Measurements from ENCODE around the gene CACNA1F.
A peak's percentile ranks its signal among the peaks of the same experiment; 100 is the strongest.

The CACNA1F gene

DNA sequence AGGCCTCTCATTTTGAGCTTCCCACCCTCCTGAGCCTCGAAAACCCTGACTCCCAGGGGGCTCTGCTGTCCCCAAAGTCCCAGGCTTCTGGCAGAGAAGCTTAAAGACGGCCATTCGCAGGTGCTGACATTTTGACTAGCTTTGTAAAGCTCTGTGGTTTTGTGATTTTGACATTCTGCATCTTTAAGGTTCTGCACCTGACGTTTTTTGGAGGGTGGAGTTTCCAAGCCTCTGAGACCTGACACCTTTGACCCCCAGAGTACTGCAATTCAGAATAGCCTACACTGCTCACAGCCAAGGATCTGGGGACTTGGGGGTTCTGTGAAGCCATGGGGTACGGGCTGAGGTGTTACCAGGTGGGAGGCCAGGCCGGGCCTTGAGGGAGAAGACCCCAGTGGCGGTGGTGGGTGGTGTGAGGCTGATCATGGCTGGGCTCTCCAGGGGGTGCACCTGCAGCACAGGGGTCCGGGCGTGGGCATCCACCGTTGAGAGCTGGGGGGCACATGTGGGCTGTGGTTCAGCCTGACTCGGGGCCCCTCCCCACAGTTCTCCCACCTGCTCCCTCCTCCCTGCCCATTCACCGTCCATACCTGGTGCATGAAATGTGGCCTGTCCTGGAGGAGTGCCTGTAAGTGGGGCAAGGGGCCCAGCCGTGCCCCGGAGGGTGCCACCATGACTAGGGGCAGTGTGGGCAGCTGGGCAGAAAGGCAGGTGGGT lies 24.1 kb upstream of the CACNA1F start:
- DNase-seq, result no peak

GRCh38 chrX:49256268-49256995 lies 23.3 kb upstream of the CACNA1F start:
- DNase-seq, result no peak

- DNase-seq, result no peak
These were observed 21.5 kb upstream of the CACNA1F start for GRCh38 chrX:49254639-49255038.

GRCh38 chrX:49251325-49251724 lies 18.2 kb upstream of the CACNA1F start:
- no peak for DNase-seq

DNA sequence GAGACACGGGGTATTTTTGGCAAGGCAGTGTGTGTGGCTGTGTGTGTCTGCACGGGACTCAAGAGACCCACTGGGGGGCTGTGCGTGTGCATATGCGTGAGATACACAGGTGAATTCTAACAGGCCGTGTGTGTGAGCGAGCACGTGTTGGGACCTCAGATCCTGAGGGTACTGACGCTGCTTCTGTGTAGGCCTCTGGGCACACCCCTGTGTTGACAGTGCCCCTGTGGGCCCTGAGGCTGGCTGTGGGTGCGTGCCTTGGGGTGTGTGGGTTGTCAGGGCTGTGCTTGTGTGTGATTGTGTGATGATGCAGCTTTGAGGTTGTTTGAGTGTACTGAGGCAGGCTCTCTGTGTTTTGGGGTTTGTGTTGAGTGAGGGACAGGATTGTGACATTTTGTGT lies 17.4 kb upstream of the CACNA1F start:
- DNase-seq, result no peak

DNA sequence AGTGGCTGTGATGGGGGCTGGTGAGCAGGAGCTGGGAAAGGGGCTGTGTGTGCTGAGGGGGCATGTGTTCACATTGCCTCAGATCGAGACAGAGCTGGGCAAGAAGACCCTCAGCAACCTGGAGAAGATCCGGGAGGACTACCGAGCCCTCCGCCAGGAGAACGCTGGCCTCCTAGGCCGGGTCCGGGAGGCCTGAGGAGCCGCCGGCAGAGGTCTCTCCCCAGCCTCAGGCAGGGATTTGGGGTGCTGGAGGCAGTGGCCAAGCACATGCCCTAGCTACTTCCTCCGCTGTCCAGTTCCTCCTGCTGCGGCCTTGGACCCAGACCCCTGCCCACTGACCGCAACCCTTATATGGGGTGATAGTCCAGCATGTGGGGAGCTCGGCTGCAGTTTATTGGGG lies 16.9 kb upstream of the CACNA1F start:
- DNase-seq, result no peak

- DNase-seq, result no peak
These were observed 16.5 kb upstream of the CACNA1F start for GRCh38 chrX:49249616-49250015.

DNA sequence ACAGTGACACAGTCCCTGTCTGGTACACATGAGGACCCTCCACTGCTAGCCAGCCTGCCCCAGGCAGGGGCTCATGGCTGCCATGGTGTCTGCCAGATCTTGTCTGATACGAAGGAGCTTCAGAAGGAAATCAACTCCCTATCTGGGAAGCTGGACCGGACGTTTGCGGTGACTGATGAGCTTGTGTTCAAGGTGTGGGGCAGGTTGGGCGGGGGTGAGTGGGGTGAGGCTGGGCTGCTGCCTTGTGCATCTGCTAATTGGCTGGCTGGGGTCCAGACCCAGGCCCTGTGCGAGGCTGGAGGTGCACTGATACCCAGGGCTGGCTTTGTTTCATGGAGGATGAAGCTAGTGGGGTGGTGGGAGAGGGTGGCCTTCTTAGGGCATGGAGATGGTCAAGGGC lies 15.9 kb upstream of the CACNA1F start:
- no peak for DNase-seq

- DNase-seq, result no peak
These were observed 15.0 kb upstream of the CACNA1F start for GRCh38 chrX:49247916-49248811.

- DNase-seq, result no peak
These were observed 14.2 kb upstream of the CACNA1F start for GRCh38 chrX:49247346-49247745.

DNA sequence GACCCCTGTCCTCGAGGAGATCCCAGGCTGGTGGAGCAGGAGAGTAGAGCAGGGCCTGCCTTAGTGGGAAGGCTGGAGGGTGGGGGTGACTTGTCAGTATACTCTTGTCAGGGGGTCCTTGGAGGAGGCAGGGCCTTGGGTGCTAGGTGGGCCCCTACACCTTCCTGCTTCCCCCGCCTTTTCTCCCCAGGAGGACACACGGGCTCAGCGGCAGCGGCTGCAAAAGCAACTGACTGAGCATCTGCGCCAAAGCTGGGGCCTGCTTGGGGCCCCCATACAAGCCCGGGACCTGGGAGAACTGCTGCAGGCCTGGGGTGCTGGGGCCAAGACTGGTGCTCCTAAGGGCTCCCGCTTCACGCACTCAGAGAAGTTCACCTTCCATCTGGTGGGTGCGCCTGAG lies 13.4 kb upstream of the CACNA1F start:
- no peak for DNase-seq

DNA sequence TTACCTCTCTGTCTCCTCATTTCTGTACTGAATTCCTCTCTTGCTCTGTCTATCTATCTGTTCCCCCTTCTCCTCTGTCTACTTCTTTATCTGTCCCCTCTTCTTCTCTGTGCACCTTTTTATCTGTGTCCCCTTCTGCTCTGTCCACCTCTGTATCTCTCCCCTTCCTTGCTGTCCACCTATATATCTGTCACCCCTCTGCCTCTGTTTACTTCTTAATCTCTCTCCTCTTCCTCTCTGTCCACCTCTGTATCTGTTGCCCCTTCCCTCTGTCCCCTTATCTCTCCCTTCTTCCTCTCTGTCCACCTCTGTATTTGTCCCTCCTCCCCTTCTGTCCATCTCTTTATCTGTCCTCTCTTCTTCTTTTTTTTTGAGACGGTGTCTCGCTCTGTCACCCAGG lies 11.1 kb upstream of the CACNA1F start:
- DNase-seq, result no peak

DNA sequence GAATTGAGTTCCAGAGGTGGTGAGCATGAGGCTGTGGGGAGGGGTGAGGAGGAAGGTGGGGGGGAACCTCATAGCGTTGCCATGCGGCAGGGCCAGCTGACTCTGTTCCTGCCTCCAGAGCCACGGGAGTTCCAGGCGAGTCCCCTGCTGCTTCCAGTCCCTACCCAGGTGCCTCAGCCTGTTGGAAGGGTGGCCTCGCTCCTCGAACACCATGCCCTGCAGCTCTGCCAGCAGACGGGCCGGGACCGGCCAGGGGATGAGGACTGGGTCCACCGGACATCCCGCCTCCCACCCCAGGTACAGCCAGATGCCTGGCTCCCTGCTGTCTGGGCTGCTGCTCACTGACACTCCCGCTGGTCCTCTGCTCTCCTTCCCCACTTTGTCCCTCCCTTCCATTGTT lies 10.0 kb upstream of the CACNA1F start:
- no peak for DNase-seq

DNA sequence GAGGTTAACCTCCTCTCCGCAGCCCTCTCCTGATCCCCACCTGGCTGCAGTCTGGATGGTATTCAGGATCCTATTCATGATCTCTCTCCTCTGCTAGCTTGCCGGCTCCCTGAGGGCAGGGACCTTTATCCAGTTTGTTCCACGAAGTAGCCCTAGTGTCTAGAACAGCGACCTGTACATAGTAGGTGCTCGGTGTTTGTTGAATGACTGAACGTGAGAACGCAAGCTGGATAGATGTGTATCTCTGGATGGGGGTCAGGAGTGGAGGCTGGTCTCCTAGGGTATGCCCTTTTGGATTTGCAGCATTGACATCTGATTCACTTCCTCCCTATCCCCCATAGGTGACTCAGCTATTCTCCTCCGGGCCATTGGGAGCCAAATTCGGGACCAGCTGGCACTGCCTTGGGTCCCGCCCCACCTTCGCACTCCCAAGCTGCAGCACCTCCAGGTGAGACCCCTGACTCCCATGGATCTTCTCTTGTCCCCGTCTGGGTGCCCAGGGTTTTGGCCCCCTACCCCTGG lies 9.5 kb upstream of the CACNA1F start:
- no peak for DNase-seq

DNA sequence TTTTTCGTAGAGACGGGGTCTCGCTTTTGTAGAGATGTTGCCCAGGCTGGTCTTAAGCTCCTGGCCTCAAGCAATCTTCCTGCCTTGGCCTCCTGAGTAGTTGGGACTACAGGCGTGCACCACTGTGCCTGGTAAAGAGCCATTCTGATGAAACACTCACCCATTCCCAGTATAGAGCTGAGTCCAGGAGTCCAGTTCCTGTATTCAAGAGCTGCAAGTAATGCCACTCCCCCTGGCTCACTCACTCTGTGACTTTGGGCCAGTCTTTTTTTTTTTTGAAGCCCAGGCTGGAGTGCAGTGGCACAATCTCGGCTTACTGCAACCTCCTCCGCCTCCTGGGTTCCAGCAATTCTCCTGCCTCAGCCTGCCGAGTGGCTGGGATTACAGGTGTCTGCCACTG lies 5.6 kb upstream of the CACNA1F start:
- DNase-seq, result no peak

DNA sequence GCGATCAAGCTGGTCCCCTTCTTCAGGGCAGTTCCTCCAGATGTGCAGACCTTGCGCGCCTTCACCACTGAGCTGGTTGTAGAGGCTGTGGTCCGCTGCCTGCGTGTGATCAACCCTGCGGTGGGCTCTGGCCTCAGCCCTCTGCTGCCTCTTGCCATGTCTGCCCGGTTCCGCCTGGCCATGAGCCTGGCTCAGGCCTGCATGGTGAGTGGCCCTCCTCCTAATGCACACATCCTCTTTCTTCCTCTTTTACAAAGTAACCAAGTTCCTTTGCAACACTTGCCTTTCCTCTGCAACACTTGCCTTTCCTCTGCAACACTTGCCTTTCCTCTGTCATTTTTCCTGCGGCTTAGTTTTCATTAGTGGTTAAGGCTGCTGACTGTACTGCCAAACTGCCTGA lies 3.9 kb upstream of the CACNA1F start:
- DNase-seq, result no peak

DNA sequence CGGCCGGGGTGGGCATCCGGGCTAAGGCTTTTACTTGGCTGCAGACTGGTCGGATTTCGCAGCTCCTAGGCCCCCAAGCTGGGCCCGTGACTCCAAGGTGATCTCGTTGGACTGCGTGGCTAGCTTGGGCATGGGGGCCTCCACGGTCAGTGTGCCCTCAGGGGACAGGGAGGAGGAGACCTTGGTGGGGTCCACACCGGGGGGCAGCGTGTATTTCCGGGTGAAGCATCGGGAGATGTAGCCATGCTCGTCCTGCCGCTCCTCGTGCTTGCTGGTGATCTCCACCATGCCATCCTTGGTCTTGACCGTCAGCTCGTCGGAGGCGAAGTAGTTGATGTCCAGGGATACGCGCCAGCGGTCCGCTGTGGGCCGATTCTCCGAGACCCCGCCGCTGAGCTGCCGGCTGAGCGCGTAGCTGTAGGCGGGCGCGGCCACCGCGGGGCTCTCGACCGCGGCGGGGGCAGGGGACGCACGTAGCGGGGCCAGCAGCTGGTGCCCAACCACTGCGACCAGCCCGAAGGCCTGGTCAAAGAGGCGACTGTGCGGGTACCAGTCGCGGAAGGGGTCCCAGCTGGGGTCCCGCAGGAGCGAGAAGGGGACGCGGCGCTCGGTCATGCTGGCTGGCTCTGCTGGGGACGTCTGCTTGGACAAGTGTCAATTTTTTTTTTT lies 881 bp upstream of the CACNA1F start:
- no peak for DNase-seq

- DNase-seq, result no peak
These were observed 615 bp downstream of the CACNA1F start for GRCh38 chrX:49232525-49232924.

DNA sequence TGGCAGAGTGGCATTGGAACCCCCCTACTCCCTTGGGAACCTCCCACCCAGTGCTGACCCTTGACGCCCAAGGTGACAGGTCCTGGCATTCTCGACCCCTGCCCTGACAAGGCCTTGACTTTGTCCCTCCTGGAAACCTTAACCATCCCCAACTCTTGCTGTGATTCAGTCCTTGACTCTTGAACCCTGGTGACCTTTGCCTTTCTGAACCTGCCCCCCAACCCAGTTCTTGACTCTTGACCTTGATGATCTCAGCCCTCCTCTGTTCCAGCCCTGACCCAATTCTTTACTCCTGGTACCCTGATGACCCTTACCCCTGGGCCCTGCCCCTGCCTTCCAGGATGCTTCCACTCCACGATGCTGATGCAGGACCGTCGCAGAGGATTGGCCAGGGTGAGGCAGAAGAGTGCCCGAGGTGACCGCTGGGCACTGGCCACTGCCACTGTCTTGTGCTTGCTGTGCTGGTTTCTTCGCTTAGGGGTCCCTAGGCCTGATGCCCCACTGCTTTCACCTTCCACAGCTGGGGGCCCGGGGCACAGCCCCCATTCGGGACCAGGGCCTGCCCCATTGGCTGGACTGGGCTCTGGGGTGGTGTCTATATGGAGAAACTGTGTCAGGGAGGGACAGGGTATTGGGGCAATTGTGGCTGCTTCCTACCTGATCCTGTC lies 1.7 kb downstream of the CACNA1F start:
- no peak for DNase-seq

DNA sequence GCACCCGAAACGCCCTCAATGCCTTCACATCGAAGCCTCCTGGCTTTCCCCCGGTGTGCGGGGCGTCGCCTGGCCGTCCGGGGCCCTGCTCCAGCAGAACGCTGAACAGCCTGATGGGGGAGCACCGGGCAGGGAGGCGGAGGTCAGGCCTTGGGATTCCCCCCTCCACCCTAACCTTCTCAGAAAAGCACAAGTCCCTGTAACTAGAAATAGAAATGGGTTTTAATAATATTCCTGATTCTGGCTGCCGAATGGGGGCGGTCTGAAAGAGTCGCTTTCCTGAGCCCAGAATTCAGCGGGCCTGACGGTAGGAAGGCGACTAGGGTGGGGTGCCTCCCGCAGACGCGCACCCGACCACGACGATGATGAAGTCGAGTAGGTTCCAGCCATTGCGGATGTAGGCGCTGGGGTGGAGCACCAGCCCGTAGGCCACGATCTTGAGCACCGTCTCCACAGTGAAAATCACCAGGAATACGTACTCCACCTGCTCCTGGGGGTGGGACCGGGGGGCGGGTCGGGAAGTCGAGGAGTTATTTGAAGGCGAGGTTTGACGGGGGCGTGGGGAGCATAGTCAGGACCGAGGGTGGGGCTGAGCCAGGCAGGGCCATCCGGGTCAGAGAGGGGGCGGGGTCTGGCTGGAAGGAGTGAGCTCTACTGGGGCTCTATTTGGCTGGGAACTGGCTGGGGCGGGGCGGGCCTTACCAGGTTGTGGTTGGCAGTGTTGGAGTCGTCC lies 2.5 kb downstream of the CACNA1F start:
- DNase-seq, result peak; percentile 64

GRCh38 chrX:49228185-49228584 lies 5.0 kb downstream of the CACNA1F start:
- no peak for DNase-seq

DNA sequence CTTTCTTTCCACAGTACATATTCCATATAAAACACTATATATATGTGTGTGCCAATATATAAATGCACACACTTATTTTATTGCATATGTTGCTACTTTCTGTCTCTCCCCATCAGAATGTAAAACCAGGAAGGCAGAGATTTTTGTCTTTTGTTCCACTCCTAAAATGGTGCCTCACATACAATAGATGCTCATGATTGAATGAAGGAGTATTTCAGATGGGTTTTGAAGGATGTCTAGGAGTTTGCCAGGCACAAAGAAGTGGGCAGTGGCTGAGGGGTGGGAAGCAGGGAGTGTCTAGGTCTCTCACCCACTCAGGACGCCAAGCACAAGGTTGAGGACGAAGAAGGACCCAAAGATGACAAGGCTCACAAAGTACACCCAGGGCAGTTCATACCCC lies 5.4 kb downstream of the CACNA1F start:
- DNase-seq, result no peak

All from activated CD4-positive, alpha-beta T cell treated with anti-CD3 and anti-CD28 coated beads, Interleukin-2, Interleukin-6, amounts not matched to agents 100 ng/mL and 50 ng/mL, durations not matched to agents 16 hours and 8 hours (primary cell).